Endodermal cell (in vitro differentiated cells): Measurements from ENCODE around the gene TEX30. TPM values are rescaled to one million over a fixed set of nuclear protein-coding genes. Genes with fewer than 3 reads are reported as not detected.

Source experiments
- DNase-seq: peaks from one replicate; pipeline ENCODE4 v3.0.0-alpha.2; 2017
- H3K27ac ChIP-seq: 2 replicates; pipeline ENCODE4 v1.5.1; 2013; ENCODE audit warnings: mild to moderate bottlenecking, low read depth, low read length, moderate library complexity
- H3K27me3 ChIP-seq: 2 replicates; pipeline ENCODE4 v1.6.1; 2013; ENCODE audit warnings: mild to moderate bottlenecking, low read length, moderate library complexity; ENCODE audit not compliant: insufficient read depth, control insufficient read depth, poor library complexity, severe bottlenecking
- H3K36me3 ChIP-seq: 2 replicates; pipeline ENCODE4 v1.7.0; 2013; ENCODE audit warnings: mild to moderate bottlenecking, low read length, moderate library complexity; ENCODE audit not compliant: control insufficient read depth, insufficient read depth
- H3K4me1 ChIP-seq: one replicate; pipeline ENCODE4 v1.7.0; 2013; ENCODE audit warnings: low read length; ENCODE audit not compliant: control insufficient read depth, insufficient read depth
- H3K4me3 ChIP-seq: 2 replicates; pipeline ENCODE4 v1.5.1; 2013; ENCODE audit warnings: mild to moderate bottlenecking, low read length, moderate library complexity
- H3K9ac ChIP-seq: 2 replicates; pipeline ENCODE4 v1.6.1; 2013; ENCODE audit warnings: mild to moderate bottlenecking, low read length, moderate library complexity; ENCODE audit not compliant: poor library complexity, severe bottlenecking; ENCODE audit errors: extremely low read depth
- H3K9me3 ChIP-seq: 2 replicates; pipeline ENCODE4 v1.6.1; 2013; ENCODE audit warnings: mild to moderate bottlenecking, low read length, moderate library complexity; ENCODE audit not compliant: control insufficient read depth
- H3K27ac Mint-ChIP-seq: 2 replicates; pipeline ENCODE4 v1.8.0; 2020; ENCODE audit warnings: mixed read lengths
- H3K27me3 Mint-ChIP-seq: 2 replicates; pipeline ENCODE4 v1.8.0; 2021; ENCODE audit warnings: mild to moderate bottlenecking, mixed read lengths; ENCODE audit not compliant: insufficient read depth
- H3K36me3 Mint-ChIP-seq: 2 replicates; pipeline ENCODE4 v1.8.0; 2020; ENCODE audit warnings: low read depth, mixed read lengths
- H3K4me1 Mint-ChIP-seq: 2 replicates; pipeline ENCODE4 v1.8.0; 2020; ENCODE audit warnings: mixed read lengths
- H3K4me3 Mint-ChIP-seq: 2 replicates; pipeline ENCODE4 v1.8.0; 2020; ENCODE audit warnings: mild to moderate bottlenecking, moderate library complexity, mixed read lengths
- H3K9me3 Mint-ChIP-seq: 2 replicates; pipeline ENCODE4 v1.8.0; 2020; ENCODE audit warnings: mild to moderate bottlenecking, mixed read lengths
- WGBS, 2 experiments: methylation state at CpG; one replicate each; pipeline versions ENCODE4 v1.1.5 to v1.1.7; 2013; ENCODE audit warnings: missing lambda C conversion rate in 2 of 2, mixed read lengths in 1 of 2; ENCODE audit not compliant: insufficient coverage in 1 of 2, insufficient read length in 1 of 2; 5-methylcytosine and 5-hydroxymethylcytosine counted together
- total RNA-seq, 2 donors: library from RNA; stranded (reverse); fragmentation: NEBNext Ultra II Directional in 1 of 2; extraction: Animal tissue kit (Norgen Biotek cat#: 25700) in 1 of 2; gene quantifications; 2 replicates in 1 of 2; 3 replicates in 1 of 2; pipeline ENCODE4 v1.2.1, GENCODE V29; 2021
- TF ChIP-seq, protein P1 (sequence below): fragments of 200-600 bp; sonication (generic); conservative IDR thresholded peaks from 2 replicates; pipeline ENCODE4 v1.5.0; 2021; ENCODE audit warnings: antibody characterized with exemption, mild to moderate bottlenecking

The TEX30 gene
- total RNA-seq, 2 donors from 2014 or later, result 10.0 to 11.5 TPM

DNA sequence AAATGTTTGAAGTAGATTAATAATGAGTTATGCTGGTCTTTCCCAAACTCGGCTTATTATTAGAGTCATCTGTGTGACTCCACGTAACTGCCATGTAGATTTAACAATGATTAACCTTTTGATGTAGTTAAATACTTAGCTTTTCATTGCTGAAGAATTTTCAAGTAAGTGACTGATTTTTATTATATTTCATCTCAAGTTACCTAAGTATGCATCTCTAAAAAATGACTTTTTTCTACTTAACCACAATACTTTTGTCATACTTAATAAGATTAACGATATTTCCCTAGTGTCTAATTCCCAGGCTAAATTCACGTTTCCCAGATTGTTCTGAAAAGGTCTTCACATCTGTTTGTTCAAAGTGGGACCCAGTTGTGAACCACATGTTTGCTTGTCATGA, 43.1 kb upstream of the TEX30 start:
- Mint-ChIP-seq H3K36me3 (peaks cover 15% of the 10 kb centered on the region), H3K27me3 (no peaks in the 10 kb centered on the region), H3K4me1 (no peaks in the 10 kb centered on the region), H3K27ac (no peak overlapping the region), H3K9me3 (peaks cover 4% of the 10 kb centered on the region), H3K4me3 (no peak overlapping the region)
- Histone ChIP-seq H3K9me3 (no peaks in the 10 kb centered on the region), H3K4me1 (no peaks in the 10 kb centered on the region), H3K4me3 (no peak overlapping the region), H3K27me3 (no peaks in the 10 kb centered on the region), H3K27ac (no peak overlapping the region), H3K36me3 (peaks cover 12% of the 10 kb centered on the region), H3K9ac (no peak overlapping the region)
- no peak for DNase-seq
- WGBS, 2 experiments, result 92 to 100% methylated on average over 2 to 4 of the region's 4 CpGs
- TF ChIP-seq, protein P1, sequence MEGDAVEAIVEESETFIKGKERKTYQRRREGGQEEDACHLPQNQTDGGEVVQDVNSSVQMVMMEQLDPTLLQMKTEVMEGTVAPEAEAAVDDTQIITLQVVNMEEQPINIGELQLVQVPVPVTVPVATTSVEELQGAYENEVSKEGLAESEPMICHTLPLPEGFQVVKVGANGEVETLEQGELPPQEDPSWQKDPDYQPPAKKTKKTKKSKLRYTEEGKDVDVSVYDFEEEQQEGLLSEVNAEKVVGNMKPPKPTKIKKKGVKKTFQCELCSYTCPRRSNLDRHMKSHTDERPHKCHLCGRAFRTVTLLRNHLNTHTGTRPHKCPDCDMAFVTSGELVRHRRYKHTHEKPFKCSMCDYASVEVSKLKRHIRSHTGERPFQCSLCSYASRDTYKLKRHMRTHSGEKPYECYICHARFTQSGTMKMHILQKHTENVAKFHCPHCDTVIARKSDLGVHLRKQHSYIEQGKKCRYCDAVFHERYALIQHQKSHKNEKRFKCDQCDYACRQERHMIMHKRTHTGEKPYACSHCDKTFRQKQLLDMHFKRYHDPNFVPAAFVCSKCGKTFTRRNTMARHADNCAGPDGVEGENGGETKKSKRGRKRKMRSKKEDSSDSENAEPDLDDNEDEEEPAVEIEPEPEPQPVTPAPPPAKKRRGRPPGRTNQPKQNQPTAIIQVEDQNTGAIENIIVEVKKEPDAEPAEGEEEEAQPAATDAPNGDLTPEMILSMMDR, result no peak

DNA sequence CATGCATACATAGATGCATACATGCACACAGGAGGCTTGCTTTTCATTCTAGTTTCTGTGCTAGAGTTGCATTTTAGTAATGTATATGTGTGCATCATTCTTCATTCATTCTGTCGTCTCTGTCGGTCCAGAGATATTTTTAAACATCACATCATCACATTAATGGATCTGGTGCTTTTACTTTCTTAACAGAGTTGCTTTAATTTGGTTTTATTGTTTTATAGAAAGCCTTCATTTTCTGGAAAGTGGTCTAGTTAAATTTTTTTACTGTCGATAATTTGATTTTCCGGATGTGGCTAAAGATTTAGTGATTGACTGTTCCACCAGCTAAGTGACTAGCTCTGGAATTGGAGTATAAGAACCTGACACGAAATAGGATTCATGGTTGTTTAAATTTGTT, 42.2 kb upstream of the TEX30 start:
- Histone ChIP-seq H3K4me1 (no peaks in the 10 kb centered on the region), H3K36me3 (peaks cover 11% of the 10 kb centered on the region), H3K9ac (no peak overlapping the region), H3K9me3 (peaks cover 4% of the 10 kb centered on the region), H3K27ac (no peak overlapping the region), H3K4me3 (no peak overlapping the region), H3K27me3 (no peaks in the 10 kb centered on the region)
- DNase-seq, result no peak
- WGBS, 2 experiments, result 88 to 96% methylated on average over 2 to 3 of the region's 5 CpGs
- no peak overlapping the region for H3K27ac Mint-ChIP-seq
- TF ChIP-seq, protein P1, result no peak
- H3K4me3 Mint-ChIP-seq, result no peak overlapping the region
- H3K36me3 Mint-ChIP-seq, result peaks cover 19% of the 10 kb centered on the region
- H3K9me3 Mint-ChIP-seq, result peaks cover 12% of the 10 kb centered on the region
- H3K4me1 Mint-ChIP-seq, result no peaks in the 10 kb centered on the region
- no peaks in the 10 kb centered on the region for H3K27me3 Mint-ChIP-seq

GRCh38 chr13:102814793-102815192, 41.2 kb upstream of the TEX30 start:
- peaks cover 20% of the 10 kb centered on the region for H3K36me3 Mint-ChIP-seq
- no peak overlapping the region for H3K4me3 Mint-ChIP-seq
- peaks cover 12% of the 10 kb centered on the region for H3K9me3 Mint-ChIP-seq
- H3K36me3 ChIP-seq, result peaks cover 11% of the 10 kb centered on the region
- WGBS, 2 experiments, result 63 to 77% methylated on average over 3 to 5 of the region's 6 CpGs
- TF ChIP-seq, protein P1, result no peak
- H3K27ac ChIP-seq, result no peak overlapping the region
- no peaks in the 10 kb centered on the region for H3K4me1 Mint-ChIP-seq
- DNase-seq, result no peak
- H3K27me3 ChIP-seq, result no peaks in the 10 kb centered on the region
- H3K27ac Mint-ChIP-seq, result no peak overlapping the region
- no peak overlapping the region for H3K4me3 ChIP-seq
- no peaks in the 10 kb centered on the region for H3K27me3 Mint-ChIP-seq
- no peak overlapping the region for H3K9ac ChIP-seq
- H3K9me3 ChIP-seq, result peaks cover 9% of the 10 kb centered on the region
- no peaks in the 10 kb centered on the region for H3K4me1 ChIP-seq
